ENCODE data around the gene SLC19A1.

DNA sequence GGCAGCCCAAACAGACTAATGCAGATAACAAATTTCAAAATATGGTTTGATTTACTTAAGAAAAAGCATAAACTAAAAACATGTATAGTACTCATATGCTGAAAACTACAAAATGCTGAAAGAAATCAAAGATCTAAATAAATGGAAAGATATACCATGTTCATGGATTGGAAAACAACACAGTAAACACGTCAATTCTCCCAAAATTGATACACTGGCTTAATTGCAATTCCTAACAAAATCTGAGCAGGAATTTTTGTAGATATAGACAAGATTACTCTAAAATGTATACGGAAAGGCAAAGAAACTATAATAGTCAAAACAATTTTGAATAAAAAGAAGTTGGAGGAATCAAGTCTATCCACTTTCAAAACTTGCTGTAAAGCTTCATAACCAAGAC lies 21.0 kb downstream of the SLC19A1 start:
- TF ChIP-seq TCF12 (IDR thresholded peaks at IDR 0.05; ENCODE audit: low read depth), result no peak
- no peak for TF ChIP-seq YY1 (IDR thresholded peaks at IDR 0.05; ENCODE audit: low read depth)
- no peak for TF ChIP-seq MAX (IDR thresholded peaks at IDR 0.05)
- TF ChIP-seq EGR1 (IDR thresholded peaks at IDR 0.05), result no peak
- no peak for TF ChIP-seq EP300 (IDR thresholded peaks at IDR 0.05; ENCODE audit: borderline replicate concordance)
- no peak for TF ChIP-seq FOXM1 (IDR thresholded peaks at IDR 0.05; ENCODE audit: borderline replicate concordance, low read depth)

Measured in Ishikawa (cell line).